Fibroblast of skin of right biceps (primary cell): ENCODE results near the gene DOLPP1.
"Not testable (repeated sequence)": the region's sequence is repeated elsewhere in the genome, so short reads cannot be mapped to it uniquely, and the experiment has no call there.

ENCODE experiments used
- DNase-seq: peaks from one replicate; pipeline ENCODE4 v3.0.0-alpha.2; 2013

Gene DOLPP1

GRCh38 chr9:129080601-129081387, at the start of gene DOLPP1:
Gene DOLPP1, plus strand, starts transcription at chr9:129081111. Its CDS starts 21 bp downstream, at chr9:129081132.
- peak; percentile 100 for DNase-seq

GRCh38 chr9:129031514-129031913, 49.4 kb upstream of the DOLPP1 start:
- no peak for DNase-seq

GRCh38 chr9:129032541-129033159, 48.3 kb upstream of the DOLPP1 start:
- no peak for DNase-seq

- no peak for DNase-seq
These were observed 47.7 kb upstream of the DOLPP1 start for GRCh38 chr9:129033216-129033615.

GRCh38 chr9:129035838-129036237, 45.1 kb upstream of the DOLPP1 start:
- not testable (repeated sequence) for DNase-seq

- peak; percentile 99 for DNase-seq
These were observed 44.5 kb upstream of the DOLPP1 start, which contains the start of gene MIGA2 for GRCh38 chr9:129036241-129036922. Gene MIGA2, plus strand, starts transcription at chr9:129036626. Its CDS starts 3,969 bp downstream, at chr9:129040595.

- DNase-seq = no peak
These were observed 43.8 kb upstream of the DOLPP1 start for GRCh38 chr9:129036923-129037766.

GRCh38 chr9:129037767-129038098, 43.2 kb upstream of the DOLPP1 start:
- DNase-seq = no peak

GRCh38 chr9:129038109-129038852, 42.6 kb upstream of the DOLPP1 start:
- no peak for DNase-seq

GRCh38 chr9:129040113-129040643, 40.7 kb upstream of the DOLPP1 start:
- DNase-seq = no peak

- no peak for DNase-seq
These were observed 38.9 kb upstream of the DOLPP1 start for GRCh38 chr9:129042016-129042415.

- DNase-seq = no peak
These were observed 28.3 kb upstream of the DOLPP1 start for GRCh38 chr9:129052592-129052991.

GRCh38 chr9:129053020-129053419, 27.9 kb upstream of the DOLPP1 start:
- DNase-seq = no peak

- no peak for DNase-seq
These were observed 26.6 kb upstream of the DOLPP1 start for GRCh38 chr9:129054163-129054851.

- DNase-seq = no peak
These were observed 21.7 kb upstream of the DOLPP1 start for GRCh38 chr9:129058965-129059795.

- no peak for DNase-seq
These were observed 20.8 kb upstream of the DOLPP1 start for GRCh38 chr9:129059796-129060785.

GRCh38 chr9:129060991-129061390, 19.9 kb upstream of the DOLPP1 start:
- DNase-seq = no peak

GRCh38 chr9:129063061-129063460, 17.9 kb upstream of the DOLPP1 start:
- no peak for DNase-seq

GRCh38 chr9:129064499-129064908, 16.4 kb upstream of the DOLPP1 start:
- DNase-seq = no peak
